Right atrium auricular region (tissue), 2 donors: ENCODE data around the gene MAPK9. TPM values are rescaled to one million over a fixed set of nuclear protein-coding genes. Genes with fewer than 3 reads are reported as not detected.
"Not testable (repeated sequence)": the region's sequence is repeated elsewhere in the genome, so short reads cannot be mapped to it uniquely, and the experiment has no call there.

Experiments used
- DNase-seq: peaks from one replicate; pipeline ENCODE4 v3.0.0-alpha.2; 2019; ENCODE audit warnings: low spot score
- H3K27ac ChIP-seq, 2 donors: fragments of 200-600 bp; sonication (generic); 1 replicate in 1 of 2; 2 replicates in 1 of 2; pipeline ENCODE4 v1.5.1; 2016 to 2019
- H3K27me3 ChIP-seq, 2 donors: fragments of 200-600 bp; sonication (generic); one replicate each; pipeline versions ENCODE4 v1.5.1 to v1.6.0; 2017 to 2019
- H3K36me3 ChIP-seq: fragments of 200-600 bp; sonication (generic); one replicate; pipeline ENCODE4 v1.5.1; 2016
- H3K4me1 ChIP-seq, 2 donors: fragments of 200-600 bp; sonication (generic); one replicate each; pipeline versions ENCODE4 v1.5.1 to v1.6.0; 2017 to 2019
- H3K4me3 ChIP-seq, 2 donors: fragments of 200-600 bp; sonication (generic); 1 replicate in 1 of 2; 2 replicates in 1 of 2; pipeline ENCODE4 v1.5.1; 2017 to 2019; ENCODE audit warnings: mild to moderate bottlenecking in 1 of 2, moderate library complexity in 1 of 2
- H3K9me3 ChIP-seq, 2 donors: fragments of 200-600 bp; sonication (generic); one replicate each; pipeline ENCODE4 v1.5.1; 2019
- CTCF ChIP-seq, 2 donors: fragments of 200-600 bp; sonication (generic); IDR thresholded peaks; one replicate each; pipeline ENCODE4 v1.5.1; 2019; ENCODE audit warnings: antibody characterized with exemption in 2 of 2
- total RNA-seq, 2 donors: library from RNA; depleted of rRNA; stranded (reverse); fragments of >200 nt; gene quantifications; one replicate each; pipeline ENCODE4 v1.1.0, GENCODE V29; 2016

MAPK9 gene
- total RNA-seq, 2 donors from 2014 or later, result 25.1 to 30.0 TPM

- H3K27ac ChIP-seq, result no peak overlapping the region
- peaks cover 0 to 4% of the 10 kb centered on the region in 2 donors for H3K27me3 ChIP-seq
- peaks cover 0 to 14% of the 10 kb centered on the region in 2 donors for H3K9me3 ChIP-seq
- no peaks in the 10 kb centered on the region for H3K36me3 ChIP-seq
- no peak for TF ChIP-seq CTCF (IDR thresholded peaks at IDR 0.05)
- no peak overlapping the region for H3K4me3 ChIP-seq
- DNase-seq, result no peak
- peaks cover 0 to 7% of the 10 kb centered on the region in 2 donors for H3K4me1 ChIP-seq
Measured at GRCh38 chr5:180213256-180213600, 78.7 kb downstream of the MAPK9 start.

GRCh38 chr5:180212363-180213255, 79.3 kb downstream of the MAPK9 start:
- H3K36me3 ChIP-seq, result no peaks in the 10 kb centered on the region
- no peak overlapping the region for H3K4me3 ChIP-seq
- peaks cover 0 to 10% of the 10 kb centered on the region in 2 donors for H3K27me3 ChIP-seq
- peaks cover 0 to 14% of the 10 kb centered on the region in 2 donors for H3K4me1 ChIP-seq
- TF ChIP-seq CTCF (IDR thresholded peaks at IDR 0.05), result no peak
- no peak for DNase-seq
- no peak overlapping the region for H3K27ac ChIP-seq
- H3K9me3 ChIP-seq, result peaks cover 0 to 8% of the 10 kb centered on the region in 2 donors

- Histone ChIP-seq H3K9me3 (peaks cover 0 to 2% of the 10 kb centered on the region in 2 donors), H3K27me3 (peaks cover 0 to 14% of the 10 kb centered on the region in 2 donors), H3K4me3 (no peak overlapping the region), H3K4me1 (peaks cover 0 to 14% of the 10 kb centered on the region in 2 donors), H3K27ac (no peak overlapping the region), H3K36me3 (no peaks in the 10 kb centered on the region)
- no peak for TF ChIP-seq CTCF (IDR thresholded peaks at IDR 0.05)
- DNase-seq, result no peak
Measured at GRCh38 chr5:180211761-180212035, 80.2 kb downstream of the MAPK9 start.

GRCh38 chr5:180210961-180211760, 80.7 kb downstream of the MAPK9 start:
- no peak for TF ChIP-seq CTCF (IDR thresholded peaks at IDR 0.05)
- Histone ChIP-seq H3K36me3 (no peaks in the 10 kb centered on the region), H3K27ac (no peak overlapping the region), H3K4me3 (no peak overlapping the region), H3K4me1 (peaks cover 0 to 14% of the 10 kb centered on the region in 2 donors), H3K27me3 (peaks cover 0 to 14% of the 10 kb centered on the region in 2 donors), H3K9me3 (no peaks in the 10 kb centered on the region)
- no peak for DNase-seq

- not testable (repeated sequence) for H3K36me3 ChIP-seq, H3K4me3 ChIP-seq, DNase-seq, H3K9me3 ChIP-seq, H3K27ac ChIP-seq
- H3K27me3 ChIP-seq, result peaks cover 0 to 14% of the 10 kb centered on the region in 2 donors
- peaks cover 0 to 14% of the 10 kb centered on the region in 2 donors for H3K4me1 ChIP-seq
Measured at GRCh38 chr5:180210077-180210476, 81.8 kb downstream of the MAPK9 start.

GRCh38 chr5:180209137-180209581, 82.7 kb downstream of the MAPK9 start, which contains the start of gene RASGEF1C:
TSS of gene RASGEF1C (minus strand) at chr5:180209211. CDS start at chr5:180138052, 71,159 bp downstream.
- Histone ChIP-seq H3K9me3 (no peaks in the 10 kb centered on the region), H3K4me3 (peak within 1 kb of the TSS; percentile 21 to 41), H3K27ac (no peak within 1 kb of the TSS), H3K4me1 (peaks cover 0 to 14% of the 10 kb centered on the region in 2 donors), H3K27me3 (peaks cover 0 to 14% of the 10 kb centered on the region in 2 donors), H3K36me3 (no peaks in the 10 kb centered on the region)
- no peak for DNase-seq
- TF ChIP-seq CTCF (IDR thresholded peaks at IDR 0.05), result peak; percentile 27 to 34
